HG03571 (cell line): ENCODE measurements around the gene BCAS3.
"Not testable (repeated sequence)": the region's sequence is repeated elsewhere in the genome, so short reads cannot be mapped to it uniquely, and the experiment has no call there.

Experiments used
- ATAC-seq: cut with Tn5 transposase; IDR thresholded peaks from one replicate; pipeline ENCODE4 v1.9.1; 2021; ENCODE audit not compliant: unreplicated experiment

BCAS3 gene

DNA sequence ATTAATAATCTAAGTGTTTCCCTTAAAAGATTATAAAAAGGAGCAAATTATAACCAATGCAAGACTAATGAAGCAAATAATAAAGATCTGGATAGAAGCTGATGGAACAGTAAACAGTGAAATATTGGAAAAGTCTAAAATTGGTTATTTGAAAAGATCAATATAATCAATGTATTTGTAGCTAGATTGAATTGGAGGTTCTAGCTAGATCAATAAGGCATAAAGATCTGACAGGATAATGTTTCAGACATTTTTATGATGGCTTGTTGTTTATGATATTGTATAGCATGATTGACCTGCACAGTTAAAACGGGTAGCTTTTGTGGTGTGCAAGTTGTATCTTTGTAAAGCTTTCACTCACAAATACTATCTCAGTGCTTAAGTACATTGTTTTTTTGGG lies 245.3 kb downstream of the BCAS3 start:
- ATAC-seq: no peak

DNA sequence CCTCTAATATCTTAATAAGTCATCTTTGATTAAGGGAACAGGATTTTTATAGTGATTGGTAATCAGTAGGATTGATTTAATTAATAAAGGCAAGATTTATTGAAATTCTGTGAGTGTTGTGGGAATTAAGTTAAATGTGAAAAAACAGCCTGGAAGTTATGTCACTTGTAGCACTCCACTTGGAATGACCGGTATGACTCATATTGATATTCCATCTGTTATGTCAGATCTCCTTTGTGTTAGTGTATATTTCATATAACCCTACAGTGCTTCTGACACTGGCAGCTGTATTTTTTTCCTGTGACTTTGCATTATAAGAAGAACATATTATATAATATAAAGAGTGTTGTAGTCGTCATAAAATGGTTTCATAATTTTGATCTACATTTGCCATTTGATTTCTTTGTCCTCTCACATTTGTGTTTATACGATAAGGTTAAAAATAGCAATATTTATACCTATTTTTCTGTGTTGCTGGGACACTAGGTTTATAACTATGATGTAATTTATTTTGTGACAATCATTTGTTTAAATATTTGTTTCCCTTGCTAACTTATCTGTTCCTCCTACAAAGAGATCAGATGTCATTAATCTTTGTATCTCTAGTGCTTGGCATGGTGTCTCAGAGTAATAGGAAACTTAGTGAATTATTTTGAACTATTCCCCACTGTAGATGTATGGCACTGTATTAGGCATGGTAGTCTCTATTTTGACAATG lies 249.0 kb downstream of the BCAS3 start:
- no peak for ATAC-seq

DNA sequence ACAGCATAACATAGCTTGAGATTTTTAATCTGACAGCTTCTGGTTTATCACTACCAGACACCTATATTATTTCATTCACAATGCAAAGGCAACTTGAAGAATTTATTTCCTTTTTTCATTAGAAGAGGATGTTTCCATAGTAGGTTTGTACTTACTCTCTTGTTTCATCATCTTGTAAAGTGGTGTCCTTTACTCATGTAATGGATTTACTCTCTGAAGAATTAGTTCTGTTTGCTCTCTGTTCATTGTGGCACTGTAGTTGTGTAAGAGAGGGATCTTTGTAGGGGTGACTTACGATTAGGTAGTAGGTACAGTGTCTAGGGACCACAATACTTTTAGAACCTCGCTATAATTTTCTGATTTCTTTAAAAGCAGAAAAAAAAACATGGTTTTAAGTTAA lies 256.1 kb downstream of the BCAS3 start:
- ATAC-seq: no peak

DNA sequence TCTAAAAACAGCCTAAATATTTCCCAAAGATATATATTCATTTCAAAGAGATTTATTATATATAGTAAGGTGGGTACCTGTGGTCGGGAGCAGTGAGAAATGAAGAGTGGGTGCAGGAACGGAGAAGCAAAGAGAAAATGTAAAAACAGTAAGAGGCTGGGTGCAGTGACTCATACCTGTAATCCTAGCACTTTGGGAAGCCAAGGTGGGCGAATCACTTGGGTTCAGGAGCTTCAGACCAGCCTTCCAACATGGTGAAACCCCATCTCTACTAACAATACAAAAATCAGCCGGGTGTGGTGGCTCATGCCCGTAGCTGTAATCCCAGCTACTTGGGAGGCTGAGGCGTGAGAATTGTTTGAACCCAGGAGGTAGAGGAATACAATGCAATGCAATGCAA lies 257.1 kb downstream of the BCAS3 start:
- ATAC-seq: no peak

DNA sequence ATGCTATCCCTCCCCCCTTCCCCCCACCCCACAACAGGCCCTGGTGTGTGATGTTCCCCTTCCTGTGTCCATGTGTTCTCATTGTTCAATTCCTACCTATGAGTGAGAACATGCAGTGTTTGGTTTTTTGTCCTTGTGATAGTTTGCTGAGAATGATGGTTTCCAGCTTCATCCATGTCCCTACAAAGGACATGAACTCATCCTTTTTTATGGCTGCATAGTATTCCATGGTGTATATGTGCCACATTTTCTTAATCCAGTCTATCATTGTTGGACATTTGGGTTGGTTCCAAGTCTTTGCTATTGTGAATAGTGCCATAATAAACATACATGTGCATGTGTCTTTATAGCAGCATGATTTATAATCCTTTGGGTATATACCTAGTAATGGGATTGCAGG lies 258.3 kb downstream of the BCAS3 start:
- not testable (repeated sequence) for ATAC-seq

DNA sequence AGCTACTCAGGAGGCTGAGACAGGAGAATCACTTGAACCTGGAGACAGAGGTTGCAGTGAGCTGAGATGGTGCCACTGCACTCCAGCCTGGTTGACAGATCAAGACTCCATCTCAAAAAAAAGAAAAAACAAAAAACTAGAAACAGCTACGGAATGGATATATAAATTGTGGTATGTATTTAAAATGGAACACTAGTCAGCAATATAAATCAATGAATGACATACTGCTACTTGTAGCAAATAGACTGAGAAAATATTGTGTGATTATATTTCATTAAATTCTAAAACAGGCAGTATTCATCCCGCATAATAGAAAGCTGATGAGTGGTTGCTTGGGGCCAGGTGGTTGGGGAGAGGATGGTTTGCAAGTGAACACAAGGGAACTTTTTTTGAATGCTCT lies 261.7 kb downstream of the BCAS3 start:
- ATAC-seq: no peak

DNA sequence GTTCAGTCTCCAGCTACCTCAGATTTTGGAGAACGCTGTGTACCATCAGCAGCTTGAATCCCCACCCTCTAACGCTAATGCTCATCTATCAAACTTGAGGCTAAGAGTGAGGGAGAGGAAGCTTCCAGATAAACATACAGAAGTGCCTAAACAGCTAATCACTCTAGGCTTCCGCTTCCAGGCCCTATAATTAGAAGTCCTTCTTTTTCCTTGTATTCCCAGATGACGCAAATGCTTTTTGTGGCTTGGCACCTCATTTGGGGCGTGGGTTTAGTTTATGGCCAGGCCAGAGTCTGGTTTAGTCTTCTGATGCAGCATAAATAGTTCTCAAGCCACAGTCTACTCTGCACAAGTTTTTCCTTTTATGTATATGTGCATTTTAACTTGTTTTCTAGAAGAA lies 263.4 kb downstream of the BCAS3 start:
- ATAC-seq: no peak

DNA sequence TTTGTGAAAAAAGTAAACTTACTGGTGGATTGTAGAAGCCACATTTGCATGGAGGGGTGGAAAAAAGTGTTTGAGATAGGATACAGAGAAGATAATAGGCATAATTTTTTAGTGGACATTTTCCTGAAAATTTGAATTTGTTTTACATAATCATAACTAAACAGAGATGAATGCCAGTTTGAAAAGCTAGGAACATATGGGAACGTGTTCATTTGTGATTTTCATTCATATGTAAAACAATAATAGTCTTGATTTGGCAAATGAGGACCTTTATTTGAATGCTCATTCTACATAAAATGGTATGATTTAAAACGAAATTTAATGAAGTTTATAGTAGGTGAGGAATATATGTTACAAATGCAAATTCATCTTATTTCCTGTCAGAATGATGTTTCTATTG lies 263.9 kb downstream of the BCAS3 start:
- ATAC-seq: no peak

DNA sequence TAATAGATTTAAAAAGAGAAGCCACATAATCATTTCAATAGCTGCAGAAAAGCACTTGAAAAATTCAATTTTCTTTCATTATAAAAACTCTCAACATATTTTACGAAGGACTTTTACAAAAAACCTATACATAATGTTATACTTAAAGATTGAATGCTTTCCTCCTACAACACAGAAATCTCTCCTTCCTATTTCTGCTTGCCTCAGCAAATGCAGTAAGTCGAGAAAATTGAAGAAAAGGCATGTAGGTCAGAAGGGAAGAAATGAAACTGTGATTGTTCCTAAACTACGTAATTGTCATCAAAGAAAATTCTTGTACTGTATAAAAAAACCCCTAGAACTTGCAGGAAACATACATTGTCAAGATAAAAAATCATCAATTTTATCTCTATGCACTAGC lies 267.1 kb downstream of the BCAS3 start:
- no peak for ATAC-seq

DNA sequence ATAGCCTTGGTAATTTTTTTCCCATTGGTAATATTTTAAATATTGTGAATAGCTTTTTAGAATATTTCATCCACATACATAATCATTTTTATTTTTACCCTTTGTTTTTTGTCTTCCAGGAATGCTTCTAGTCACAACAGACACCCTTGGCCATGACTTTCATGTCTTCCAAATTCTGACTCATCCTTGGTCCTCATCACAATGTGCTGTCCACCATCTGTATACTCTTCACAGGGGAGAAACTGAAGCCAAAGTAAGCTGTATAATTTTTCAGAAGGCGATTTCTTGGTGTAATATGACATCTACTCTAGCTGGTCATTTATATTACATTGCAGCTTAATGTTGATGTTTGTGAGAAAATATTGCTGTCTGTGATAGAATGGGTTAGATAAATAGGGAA lies 269.4 kb downstream of the BCAS3 start:
- ATAC-seq: no peak

DNA sequence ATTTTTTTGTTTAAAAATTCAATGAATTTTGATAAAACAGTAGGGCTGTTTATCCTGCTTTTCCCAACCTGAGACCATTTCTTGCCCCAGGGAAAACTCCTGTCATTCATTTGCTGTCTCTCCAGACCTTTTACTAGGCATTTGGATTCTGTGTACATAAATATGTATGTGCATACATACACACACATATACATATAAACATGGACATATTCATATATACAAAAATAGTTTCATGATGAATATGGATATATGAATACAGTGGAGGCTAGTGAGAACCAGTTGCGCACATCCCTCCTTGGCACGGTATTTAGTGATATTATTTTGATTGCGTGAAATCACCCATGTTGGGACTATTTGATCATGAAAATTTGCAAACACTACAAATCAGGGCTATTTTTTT lies 269.9 kb downstream of the BCAS3 start:
- no peak for ATAC-seq

DNA sequence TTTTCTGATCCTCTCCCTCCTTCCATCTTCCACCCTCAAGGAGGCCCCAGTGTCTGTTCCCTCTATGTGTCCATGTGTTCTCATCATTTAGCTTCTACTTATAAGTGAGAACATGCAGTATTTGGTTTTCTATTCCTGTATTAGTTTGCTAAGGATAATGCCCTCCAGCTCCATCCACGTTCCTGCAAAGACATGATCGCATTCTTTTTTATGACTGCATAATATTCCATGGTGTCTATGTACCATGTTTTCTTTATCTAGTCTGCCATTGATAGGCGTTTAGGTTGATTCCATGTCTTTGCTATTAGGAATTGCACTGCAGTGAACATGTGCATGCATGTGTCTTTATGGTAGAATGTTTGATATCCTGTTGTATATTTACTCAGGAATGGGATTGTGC lies 275.1 kb downstream of the BCAS3 start:
- ATAC-seq: no peak

DNA sequence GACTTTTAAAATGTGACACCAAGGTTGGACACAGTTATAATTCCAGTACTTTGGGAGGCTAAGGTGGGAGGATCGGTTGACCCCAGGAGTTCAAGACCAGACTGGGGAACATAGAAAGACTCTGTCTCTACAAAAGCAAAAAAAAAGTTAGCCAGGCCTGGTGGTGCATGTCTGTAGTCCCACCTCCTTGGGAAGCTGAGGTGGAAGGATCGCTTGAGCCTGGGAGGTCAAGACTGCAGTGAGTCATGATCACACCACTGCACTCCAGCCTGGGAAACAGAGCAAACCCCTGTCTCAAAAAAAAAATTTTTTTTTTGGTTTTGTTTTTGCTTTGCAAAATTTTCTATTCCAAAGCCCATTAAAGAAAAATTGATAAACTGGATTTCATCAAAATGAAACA lies 281.4 kb downstream of the BCAS3 start:
- ATAC-seq: no peak

DNA sequence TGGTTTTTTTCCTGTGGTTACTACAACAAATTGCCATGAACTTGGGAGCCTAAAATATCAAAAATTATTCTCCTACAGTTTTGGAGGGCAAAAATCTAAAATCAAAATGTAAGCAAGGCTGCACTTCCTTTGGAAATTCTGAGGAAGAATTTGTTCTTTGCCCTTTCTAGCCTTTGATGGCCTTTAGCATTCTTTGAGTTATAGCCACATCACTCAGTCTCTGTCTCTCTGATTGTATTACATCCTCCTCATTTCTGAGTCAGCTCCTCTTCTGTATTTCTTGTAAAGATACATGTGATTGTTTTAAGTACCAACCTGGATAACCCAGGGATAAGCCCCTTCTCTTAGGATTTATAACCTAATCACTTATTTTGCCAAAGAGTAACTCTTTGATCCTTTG lies 282.0 kb downstream of the BCAS3 start:
- no peak for ATAC-seq

DNA sequence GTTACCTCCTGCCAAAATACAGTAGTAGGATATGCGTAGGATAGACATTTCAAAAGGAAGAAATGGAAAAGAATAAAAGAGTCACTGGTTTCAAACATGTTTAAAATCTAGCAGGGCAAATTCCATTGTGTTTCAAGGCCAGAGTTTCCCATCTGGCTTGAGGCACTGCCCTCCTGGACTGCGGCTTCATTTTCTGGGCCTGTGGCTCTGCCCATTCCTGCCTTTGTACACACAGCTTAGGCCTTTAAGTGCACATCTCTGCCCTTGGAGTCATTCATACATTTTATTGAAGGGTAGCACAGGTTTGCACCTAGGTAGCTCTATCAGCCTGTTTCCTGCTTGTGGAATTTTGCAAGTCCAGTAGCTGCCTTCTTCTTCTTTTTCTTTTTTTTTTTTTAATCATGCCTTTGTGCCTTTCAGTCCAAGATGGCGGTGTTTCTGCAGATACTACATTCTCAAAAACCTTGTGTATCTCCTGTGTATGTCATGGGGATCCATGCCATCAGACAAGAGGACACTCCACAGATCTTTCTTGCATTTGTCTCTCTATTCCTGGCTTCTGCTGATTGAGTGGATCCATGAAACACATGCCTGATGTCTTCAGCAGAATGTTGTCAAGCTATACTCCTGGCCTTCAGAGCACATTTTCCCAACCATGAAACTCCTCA lies 282.9 kb downstream of the BCAS3 start:
- no peak for ATAC-seq

DNA sequence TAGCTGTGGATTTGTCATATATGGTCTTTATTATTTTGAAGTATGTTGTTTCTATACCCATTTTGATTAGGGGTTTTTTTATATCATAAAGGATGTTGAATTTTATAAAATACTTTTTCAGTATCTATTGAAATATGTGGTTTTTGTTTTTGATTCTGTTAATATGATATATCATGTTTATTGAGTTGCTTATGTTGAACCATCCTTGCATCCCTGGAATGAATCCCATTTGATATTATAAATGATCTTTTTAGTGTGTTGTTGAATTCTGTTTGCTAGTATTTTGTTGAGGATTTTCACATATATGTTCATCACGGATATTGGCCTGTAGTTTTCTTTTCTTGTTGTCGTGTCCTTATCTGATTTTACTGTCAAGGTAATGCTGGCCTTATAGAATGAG lies 286.5 kb downstream of the BCAS3 start:
- no peak for ATAC-seq

DNA sequence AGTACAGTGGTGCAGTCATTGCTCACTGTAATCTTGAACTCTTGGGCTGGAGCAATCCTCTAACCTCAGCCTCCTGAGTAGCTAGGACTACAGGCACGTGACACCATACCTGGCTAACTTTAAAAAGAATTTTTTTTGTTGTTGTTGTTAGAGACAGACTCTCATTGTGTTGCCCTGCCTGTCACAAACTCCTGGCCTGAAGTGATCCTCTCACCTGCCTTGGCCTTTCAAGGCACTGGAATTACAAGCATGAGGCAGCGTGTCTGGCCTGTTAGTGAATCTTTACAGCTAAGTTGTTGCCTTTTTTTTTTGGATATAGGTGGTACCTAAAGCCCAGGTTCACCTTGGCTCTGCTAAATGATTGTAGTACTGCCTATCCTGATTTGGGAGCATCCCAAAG lies 290.6 kb downstream of the BCAS3 start:
- no peak for ATAC-seq

DNA sequence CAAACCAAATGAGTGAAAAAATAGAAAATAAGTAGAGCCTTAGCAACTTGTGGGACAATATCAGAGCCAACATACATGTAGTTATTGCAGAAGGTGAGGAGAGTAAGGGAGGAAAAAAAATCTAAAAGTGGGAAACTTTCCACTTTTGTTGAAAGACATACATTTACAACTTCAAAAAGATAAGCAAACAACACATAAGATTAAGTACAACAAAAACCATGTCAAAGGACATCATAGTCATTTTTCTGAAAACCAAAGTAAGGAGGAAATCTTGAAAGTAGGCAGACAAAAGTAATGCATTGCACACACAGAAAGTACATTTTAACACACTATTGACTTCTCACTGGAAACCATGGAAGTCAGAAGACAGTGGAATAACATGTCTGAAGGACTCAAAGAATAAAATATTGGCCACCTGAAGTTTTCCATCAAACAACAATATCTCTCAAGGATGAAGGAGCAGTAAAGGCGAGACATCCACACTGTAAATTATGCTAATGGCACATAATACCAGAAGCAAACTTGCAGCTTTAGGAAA lies 291.9 kb downstream of the BCAS3 start:
- no peak for ATAC-seq

DNA sequence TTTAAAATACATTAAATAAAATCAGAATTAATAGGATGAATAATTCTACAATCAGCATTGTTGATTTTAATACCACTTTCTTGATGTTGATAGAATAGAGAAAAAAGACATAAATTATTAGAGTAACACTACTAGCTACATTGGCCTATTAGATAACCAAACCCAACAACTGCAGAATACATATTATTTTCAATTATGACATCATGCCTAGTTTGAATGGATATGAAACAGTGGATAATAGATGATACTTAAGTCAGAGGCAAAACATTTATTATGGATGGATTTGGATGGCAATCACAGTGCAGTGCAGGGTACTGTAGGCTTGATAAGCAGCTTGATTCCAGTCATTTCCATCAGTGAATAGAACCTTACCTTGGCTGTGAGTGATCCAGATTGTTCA lies 293.1 kb downstream of the BCAS3 start:
- ATAC-seq: no peak

DNA sequence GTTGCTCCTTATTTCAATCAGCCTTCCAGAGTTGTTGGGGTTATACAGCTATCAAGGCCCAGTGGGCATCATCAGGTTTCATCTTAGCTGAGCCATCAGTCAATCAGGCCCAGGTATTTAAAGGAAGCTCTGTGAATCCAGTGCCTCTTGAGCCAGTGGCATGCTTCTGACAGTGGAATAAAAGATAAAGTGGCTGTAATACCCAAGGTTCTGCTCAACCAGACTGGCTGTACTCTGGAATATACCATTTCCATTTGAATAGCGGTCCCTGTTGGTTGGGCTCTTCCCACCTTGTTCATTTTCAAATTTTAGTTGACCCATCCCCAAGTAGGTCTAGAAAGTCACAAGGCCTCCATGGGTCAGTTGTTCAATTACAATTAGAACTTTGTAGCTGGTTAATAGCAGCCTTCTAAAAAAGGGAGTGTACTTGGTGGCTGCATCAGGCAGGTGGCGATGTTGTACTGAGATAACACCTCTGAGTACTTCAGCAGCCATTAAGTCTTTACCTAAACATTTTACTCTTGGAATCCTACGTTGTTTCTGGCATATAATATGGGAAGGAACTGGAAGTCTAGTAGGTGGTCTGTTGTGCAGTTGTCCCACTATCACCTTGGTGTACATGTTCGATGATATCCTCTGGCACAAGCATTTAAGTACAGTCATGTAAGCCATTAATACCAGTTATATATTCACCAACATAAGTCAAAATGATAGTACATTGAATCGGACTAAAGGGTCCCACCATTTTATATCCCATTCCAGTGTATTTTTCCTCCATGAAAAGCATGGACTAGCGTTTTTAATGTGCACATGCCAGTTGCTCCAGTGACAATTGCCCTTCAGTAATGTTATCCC lies 294.1 kb downstream of the BCAS3 start:
- no peak for ATAC-seq

DNA sequence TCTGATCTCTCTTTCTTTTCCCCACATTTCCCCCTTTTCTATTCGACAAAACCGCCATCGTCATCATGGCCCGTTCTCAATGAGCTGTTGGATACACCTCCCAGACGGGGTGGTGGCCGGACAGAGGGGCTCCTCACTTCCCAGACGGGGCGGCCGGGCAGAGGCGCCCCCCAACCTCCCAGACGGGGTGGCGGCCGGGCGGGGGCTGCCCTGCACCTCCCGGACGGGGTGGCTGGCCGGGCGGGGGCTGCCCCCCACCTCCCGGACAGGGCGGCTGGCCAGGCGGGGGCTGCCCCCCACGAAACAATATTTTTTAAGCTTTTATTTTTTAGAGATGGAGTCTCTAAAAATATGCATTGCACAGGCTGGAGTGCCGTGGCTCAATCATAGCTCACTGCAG lies 299.2 kb downstream of the BCAS3 start:
- not testable (repeated sequence) for ATAC-seq

DNA sequence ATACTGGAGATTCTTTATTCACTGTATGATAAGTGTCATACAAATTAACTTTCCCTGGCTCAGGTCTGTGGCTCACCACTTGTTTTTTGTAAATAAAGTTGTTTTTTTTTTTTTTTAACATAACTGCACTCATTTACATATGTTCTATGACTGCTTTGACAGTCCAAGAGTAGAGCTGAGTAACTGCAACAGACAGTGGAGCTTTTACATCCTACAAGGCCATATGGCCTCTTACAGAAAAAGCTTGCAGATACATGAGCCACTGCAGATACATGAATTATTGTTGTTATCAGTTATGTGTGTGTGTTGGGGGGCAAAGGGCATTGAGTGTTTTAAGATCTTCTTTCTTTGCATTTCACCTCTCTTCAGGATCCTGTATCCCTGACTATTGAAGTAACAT lies 311.7 kb downstream of the BCAS3 start:
- ATAC-seq: no peak
